ENCODE results near the gene VGLL1.

The VGLL1 gene

DNA sequence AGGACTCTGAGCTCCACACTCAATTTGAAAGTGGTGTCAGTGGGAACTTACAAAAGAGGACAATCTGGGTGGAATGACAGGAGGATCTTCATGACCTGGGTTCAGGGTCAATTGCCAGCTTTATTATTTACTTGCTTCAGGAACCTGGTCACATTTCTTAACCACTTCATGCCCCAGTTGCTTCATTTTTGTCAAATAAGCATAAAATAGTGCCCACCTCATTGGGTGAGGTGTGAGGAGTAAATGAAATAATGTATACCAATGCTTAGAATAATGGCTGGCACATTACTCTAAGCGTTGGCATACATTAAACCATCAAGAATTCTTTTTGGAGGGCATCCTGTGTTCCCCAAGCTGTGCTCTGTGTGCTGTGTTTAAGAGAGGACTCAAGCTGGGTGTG is 19.4 kb downstream of the VGLL1 start:
- TF ChIP-seq ZNF555 (tag by site-specific recombination; conservative IDR thresholded peaks at IDR 0.05), result no peak
- TF ChIP-seq, protein P1, sequence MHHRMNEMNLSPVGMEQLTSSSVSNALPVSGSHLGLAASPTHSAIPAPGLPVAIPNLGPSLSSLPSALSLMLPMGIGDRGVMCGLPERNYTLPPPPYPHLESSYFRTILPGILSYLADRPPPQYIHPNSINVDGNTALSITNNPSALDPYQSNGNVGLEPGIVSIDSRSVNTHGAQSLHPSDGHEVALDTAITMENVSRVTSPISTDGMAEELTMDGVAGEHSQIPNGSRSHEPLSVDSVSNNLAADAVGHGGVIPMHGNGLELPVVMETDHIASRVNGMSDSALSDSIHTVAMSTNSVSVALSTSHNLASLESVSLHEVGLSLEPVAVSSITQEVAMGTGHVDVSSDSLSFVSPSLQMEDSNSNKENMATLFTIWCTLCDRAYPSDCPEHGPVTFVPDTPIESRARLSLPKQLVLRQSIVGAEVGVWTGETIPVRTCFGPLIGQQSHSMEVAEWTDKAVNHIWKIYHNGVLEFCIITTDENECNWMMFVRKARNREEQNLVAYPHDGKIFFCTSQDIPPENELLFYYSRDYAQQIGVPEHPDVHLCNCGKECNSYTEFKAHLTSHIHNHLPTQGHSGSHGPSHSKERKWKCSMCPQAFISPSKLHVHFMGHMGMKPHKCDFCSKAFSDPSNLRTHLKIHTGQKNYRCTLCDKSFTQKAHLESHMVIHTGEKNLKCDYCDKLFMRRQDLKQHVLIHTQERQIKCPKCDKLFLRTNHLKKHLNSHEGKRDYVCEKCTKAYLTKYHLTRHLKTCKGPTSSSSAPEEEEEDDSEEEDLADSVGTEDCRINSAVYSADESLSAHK (tag by site-specific recombination; IDR thresholded peaks at IDR 0.05), result no peak
- no peak for TF ChIP-seq GLI2 (tag by site-specific recombination; IDR thresholded peaks at IDR 0.05; ENCODE audit: borderline replicate concordance, low read depth)
- no peak for TF ChIP-seq PRDM6 (tag by site-specific recombination; IDR thresholded peaks at IDR 0.05)
- TF ChIP-seq, protein P2, sequence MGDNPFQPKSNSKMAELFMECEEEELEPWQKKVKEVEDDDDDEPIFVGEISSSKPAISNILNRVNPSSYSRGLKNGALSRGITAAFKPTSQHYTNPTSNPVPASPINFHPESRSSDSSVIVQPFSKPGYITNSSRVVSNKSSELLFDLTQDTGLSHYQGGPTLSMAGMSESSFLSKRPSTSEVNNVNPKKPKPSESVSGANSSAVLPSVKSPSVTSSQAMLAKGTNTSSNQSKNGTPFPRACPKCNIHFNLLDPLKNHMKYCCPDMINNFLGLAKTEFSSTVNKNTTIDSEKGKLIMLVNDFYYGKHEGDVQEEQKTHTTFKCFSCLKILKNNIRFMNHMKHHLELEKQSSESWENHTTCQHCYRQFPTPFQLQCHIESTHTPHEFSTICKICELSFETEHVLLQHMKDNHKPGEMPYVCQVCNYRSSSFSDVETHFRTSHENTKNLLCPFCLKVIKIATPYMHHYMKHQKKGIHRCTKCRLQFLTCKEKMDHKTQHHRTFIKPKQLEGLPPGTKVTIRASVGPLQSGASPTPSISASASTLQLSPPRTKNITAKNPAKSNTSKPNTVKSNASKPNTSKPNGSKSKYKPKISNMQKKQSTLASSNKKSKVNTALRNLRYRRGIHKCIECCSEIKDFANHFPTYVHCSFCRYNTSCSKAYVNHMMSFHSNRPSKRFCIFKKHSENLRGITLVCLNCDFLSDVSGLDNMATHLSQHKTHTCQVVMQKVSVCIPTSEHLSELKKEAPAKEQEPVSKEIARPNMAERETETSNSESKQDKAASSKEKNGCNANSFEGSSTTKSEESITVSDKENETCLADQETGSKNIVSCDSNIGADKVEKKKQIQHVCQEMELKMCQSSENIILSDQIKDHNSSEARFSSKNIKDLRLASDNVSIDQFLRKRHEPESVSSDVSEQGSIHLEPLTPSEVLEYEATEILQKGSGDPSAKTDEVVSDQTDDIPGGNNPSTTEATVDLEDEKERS (tag by site-specific recombination; IDR thresholded peaks at IDR 0.05), result no peak
- no peak for TF ChIP-seq ZNF777 (tag by site-specific recombination; IDR thresholded peaks at IDR 0.05; ENCODE audit: borderline replicate concordance)
- TF ChIP-seq, protein P3, sequence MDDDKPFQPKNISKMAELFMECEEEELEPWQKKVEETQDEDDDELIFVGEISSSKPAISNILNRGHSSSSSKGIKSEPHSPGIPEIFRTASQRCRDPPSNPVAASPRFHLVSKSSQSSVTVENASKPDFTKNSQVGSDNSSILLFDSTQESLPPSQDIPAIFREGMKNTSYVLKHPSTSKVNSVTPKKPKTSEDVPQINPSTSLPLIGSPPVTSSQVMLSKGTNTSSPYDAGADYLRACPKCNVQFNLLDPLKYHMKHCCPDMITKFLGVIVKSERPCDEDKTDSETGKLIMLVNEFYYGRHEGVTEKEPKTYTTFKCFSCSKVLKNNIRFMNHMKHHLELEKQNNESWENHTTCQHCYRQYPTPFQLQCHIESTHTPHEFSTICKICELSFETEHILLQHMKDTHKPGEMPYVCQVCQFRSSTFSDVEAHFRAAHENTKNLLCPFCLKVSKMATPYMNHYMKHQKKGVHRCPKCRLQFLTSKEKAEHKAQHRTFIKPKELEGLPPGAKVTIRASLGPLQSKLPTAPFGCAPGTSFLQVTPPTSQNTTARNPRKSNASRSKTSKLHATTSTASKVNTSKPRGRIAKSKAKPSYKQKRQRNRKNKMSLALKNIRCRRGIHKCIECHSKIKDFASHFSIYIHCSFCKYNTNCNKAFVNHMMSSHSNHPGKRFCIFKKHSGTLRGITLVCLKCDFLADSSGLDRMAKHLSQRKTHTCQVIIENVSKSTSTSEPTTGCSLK (tag by site-specific recombination; IDR thresholded peaks at IDR 0.05), result no peak
- Histone ChIP-seq H3K27ac (ENCODE audit: extremely low read depth, low read depth, low read length) (no peak overlapping the region), H3K9me3 (ENCODE audit: control insufficient read depth, insufficient read depth, low read depth, low read length) (no peaks in the 10 kb centered on the region), H3K4me1 (ENCODE audit: control insufficient read depth, insufficient read depth, low read length) (no peaks in the 10 kb centered on the region), H3K36me3 (ENCODE audit: control insufficient read depth in 2 of 2, insufficient read depth in 1 of 2, low read length in 2 of 2) (no peaks in the 10 kb centered on the region), H3K4me3 (ENCODE audit: low read depth, low read length) (no peak overlapping the region)
- ChIA-PET CTCF (no interaction called here), POLR2A (no interaction called here)

DNA sequence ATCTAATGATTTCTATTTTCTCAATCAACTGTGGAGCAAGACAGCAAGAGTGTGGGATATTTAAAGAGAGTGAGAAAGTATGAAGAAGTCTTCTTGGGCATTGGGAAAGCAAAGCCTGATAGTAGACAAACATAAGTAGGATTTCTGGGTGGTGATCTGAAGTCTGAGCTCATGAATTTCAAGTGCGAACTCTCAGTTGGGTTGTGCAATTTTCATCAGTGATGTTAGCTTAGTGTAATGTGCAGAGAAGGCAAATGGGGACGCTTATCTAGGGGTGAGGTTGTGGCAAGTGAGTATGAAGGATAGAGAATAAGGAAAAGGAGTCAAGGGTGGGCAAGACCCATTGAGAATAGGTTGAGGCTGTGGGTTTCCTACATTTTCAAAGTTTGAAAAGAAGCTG is 23.7 kb downstream of the VGLL1 start:
- POLR2A ChIA-PET, result no interaction called here
- TF ChIP-seq EGR2 (tag by site-specific recombination; IDR thresholded peaks at IDR 0.05; ENCODE audit: low read depth), result no peak
- TF ChIP-seq ZBTB10 (tag by site-specific recombination; IDR thresholded peaks at IDR 0.05), result no peak
- TF ChIP-seq ZNF610 (tag by site-specific recombination; IDR thresholded peaks at IDR 0.05; ENCODE audit: borderline replicate concordance), result no peak
- TF ChIP-seq ZBTB8A (tag by site-specific recombination; IDR thresholded peaks at IDR 0.05), result no peak
- no peak for TF ChIP-seq ZNF341 (tag by site-specific recombination; IDR thresholded peaks at IDR 0.05; ENCODE audit: low read depth)
- no peak for TF ChIP-seq ZEB2 (tag by site-specific recombination; IDR thresholded peaks at IDR 0.05)
- TF ChIP-seq ATF2 (tag by site-specific recombination; IDR thresholded peaks at IDR 0.05; ENCODE audit: low read depth), result no peak
- no peak for TF ChIP-seq PRDM1 (tag by site-specific recombination; IDR thresholded peaks at IDR 0.05)
- TF ChIP-seq, protein P4, sequence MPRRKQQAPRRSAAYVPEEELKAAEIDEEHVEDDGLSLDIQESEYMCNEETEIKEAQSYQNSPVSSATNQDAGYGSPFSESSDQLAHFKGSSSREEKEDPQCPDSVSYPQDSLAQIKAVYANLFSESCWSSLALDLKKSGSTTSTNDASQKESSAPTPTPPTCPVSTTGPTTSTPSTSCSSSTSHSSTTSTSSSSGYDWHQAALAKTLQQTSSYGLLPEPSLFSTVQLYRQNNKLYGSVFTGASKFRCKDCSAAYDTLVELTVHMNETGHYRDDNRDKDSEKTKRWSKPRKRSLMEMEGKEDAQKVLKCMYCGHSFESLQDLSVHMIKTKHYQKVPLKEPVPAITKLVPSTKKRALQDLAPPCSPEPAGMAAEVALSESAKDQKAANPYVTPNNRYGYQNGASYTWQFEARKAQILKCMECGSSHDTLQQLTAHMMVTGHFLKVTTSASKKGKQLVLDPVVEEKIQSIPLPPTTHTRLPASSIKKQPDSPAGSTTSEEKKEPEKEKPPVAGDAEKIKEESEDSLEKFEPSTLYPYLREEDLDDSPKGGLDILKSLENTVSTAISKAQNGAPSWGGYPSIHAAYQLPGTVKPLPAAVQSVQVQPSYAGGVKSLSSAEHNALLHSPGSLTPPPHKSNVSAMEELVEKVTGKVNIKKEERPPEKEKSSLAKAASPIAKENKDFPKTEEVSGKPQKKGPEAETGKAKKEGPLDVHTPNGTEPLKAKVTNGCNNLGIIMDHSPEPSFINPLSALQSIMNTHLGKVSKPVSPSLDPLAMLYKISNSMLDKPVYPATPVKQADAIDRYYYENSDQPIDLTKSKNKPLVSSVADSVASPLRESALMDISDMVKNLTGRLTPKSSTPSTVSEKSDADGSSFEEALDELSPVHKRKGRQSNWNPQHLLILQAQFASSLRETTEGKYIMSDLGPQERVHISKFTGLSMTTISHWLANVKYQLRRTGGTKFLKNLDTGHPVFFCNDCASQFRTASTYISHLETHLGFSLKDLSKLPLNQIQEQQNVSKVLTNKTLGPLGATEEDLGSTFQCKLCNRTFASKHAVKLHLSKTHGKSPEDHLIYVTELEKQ (tag by site-specific recombination; IDR thresholded peaks at IDR 0.05; ENCODE audit: borderline replicate concordance), result no peak
- no peak for TF ChIP-seq ZNF624 (tag by site-specific recombination; IDR thresholded peaks at IDR 0.05)

More for the DNA sequence above, 23.7 kb downstream of the VGLL1 start:
- Histone ChIP-seq H3K27ac (ENCODE audit: extremely low read depth, low read depth, low read length) (no peak overlapping the region), H3K36me3 (ENCODE audit: control insufficient read depth in 2 of 2, insufficient read depth in 1 of 2, low read length in 2 of 2) (no peaks in the 10 kb centered on the region), H3K4me1 (ENCODE audit: control insufficient read depth, insufficient read depth, low read length) (no peaks in the 10 kb centered on the region), H3K9me3 (ENCODE audit: control insufficient read depth, insufficient read depth, low read depth, low read length) (no peaks in the 10 kb centered on the region), H3K4me3 (ENCODE audit: low read depth, low read length) (no peak overlapping the region)
- CTCF ChIA-PET, result interaction anchor here (1.0 kb wide), 1 partner anchor 527 kb away, joined by 3 read pairs; no protein-coding TSS in a partner anchor

Measured in HEK293 (cell line).